CD4-positive, alpha-beta T cell (primary cell): ENCODE measurements around the gene CALML3. TPM values are rescaled to one million over a fixed set of nuclear protein-coding genes. Genes with fewer than 3 reads are reported as not detected.
A peak's percentile ranks its signal among the peaks of the same experiment; 100 is the strongest.

Experiments used
- ATAC-seq: fragments of 200-7000 bp; cut with Tn5 transposase; one replicate; pipeline ENCODE4 v1.10.0; 2022; ENCODE audit warnings: mild to moderate bottlenecking; ENCODE audit not compliant: poor library complexity
- CTCF ChIA-PET: fragments of 350-600 bp; sonication (Branson Sonifier 250); formaldehyde crosslinking; loops from one replicate; lab custom pipeline; 2021; ENCODE audit warnings: antibody characterized with exemption, inconsistent platforms; lab: Charles Lee
- POLR2A ChIA-PET: fragments of 350-600 bp; sonication (Branson Sonifier 250); formaldehyde crosslinking; loops from one replicate; lab custom pipeline; 2021; ENCODE audit warnings: antibody characterized with exemption, inconsistent platforms; lab: Charles Lee
- DNase-seq, 14 experiments: peaks; one replicate each; pipeline ENCODE4 v3.0.0-alpha.2; 2013 to 2020; ENCODE audit warnings: mixed read lengths in 2 of 14
- H3K27ac ChIP-seq, 2 donors: one replicate each; pipeline versions ENCODE4 v1.5.1 to v1.7.0; 2013; ENCODE audit warnings: low read length in 2 of 2, low read depth in 1 of 2, mild to moderate bottlenecking in 1 of 2
- H3K27me3 ChIP-seq, 2 experiments: 1 replicate in 1 of 2; 2 replicates in 1 of 2; pipeline versions ENCODE4 v1.6.1 to v1.7.0; 2013; ENCODE audit warnings: low read length in 2 of 2, control low read depth in 1 of 2, mild to moderate bottlenecking in 1 of 2, moderate library complexity in 1 of 2; ENCODE audit not compliant: insufficient read depth in 2 of 2, control insufficient read depth in 1 of 2
- H3K36me3 ChIP-seq: one replicate; pipeline ENCODE4 v1.6.1; 2013; ENCODE audit warnings: low read length, control low read depth; ENCODE audit not compliant: insufficient read depth
- H3K4me1 ChIP-seq: one replicate; pipeline ENCODE4 v1.6.1; 2013; ENCODE audit warnings: low read length, control low read depth; ENCODE audit not compliant: insufficient read depth
- H3K4me3 ChIP-seq: one replicate; pipeline ENCODE4 v1.5.1; 2013; ENCODE audit warnings: mild to moderate bottlenecking, low read length, moderate library complexity
- H3K9me3 ChIP-seq, 2 experiments: 1 replicate in 1 of 2; 2 replicates in 1 of 2; pipeline versions ENCODE4 v1.6.1 to v1.7.0; 2013; ENCODE audit warnings: low read length in 2 of 2, mild to moderate bottlenecking in 2 of 2, control low read depth in 1 of 2, moderate library complexity in 1 of 2; ENCODE audit not compliant: control insufficient read depth in 1 of 2, insufficient read depth in 1 of 2
- H3K27ac Mint-ChIP-seq: one replicate; pipeline ENCODE4 v1.8.0; 2020; ENCODE audit warnings: mixed read lengths
- H3K27me3 Mint-ChIP-seq: one replicate; pipeline ENCODE4 v1.8.0; 2021; ENCODE audit warnings: mixed read lengths
- H3K36me3 Mint-ChIP-seq: one replicate; pipeline ENCODE4 v1.8.0; 2021; ENCODE audit warnings: low read depth, mixed read lengths
- H3K4me1 Mint-ChIP-seq: one replicate; pipeline ENCODE4 v1.8.0; 2021; ENCODE audit warnings: low read depth, mixed read lengths
- H3K4me3 Mint-ChIP-seq: one replicate; pipeline ENCODE4 v1.8.0; 2020; ENCODE audit warnings: mild to moderate bottlenecking, mixed read lengths
- H3K9me3 Mint-ChIP-seq: one replicate; pipeline ENCODE4 v1.8.0; 2020; ENCODE audit warnings: mixed read lengths
- CTCF ChIP-seq: fragments of 200-600 bp; IDR thresholded peaks from one replicate; pipeline ENCODE4 v1.8.0; 2022; ENCODE audit warnings: antibody characterized with exemption, mild to moderate bottlenecking
- intact Hi-C, 2 experiments: fragments of 100-400 bp; cut with DNase I in 1 of 2; cut with micrococcal nuclease in 1 of 2; formaldehyde crosslinking; loops; one replicate each; pipeline versions ENCODE4 v1.15.1 to v1.9.0; 2023 to 2025; cut with DNase I, micrococcal nuclease
- total RNA-seq, 174 experiments: library from RNA in 2 of 174; stranded (reverse) in 2 of 174; gene quantifications; one replicate each; pipeline ENCODE4 v1.2.3 and lab custom pipeline; 2021 to 2026

Gene CALML3
- total RNA-seq, 2 experiments from 2014 or later = not detected

- intact Hi-C loops = no loop called here
- peak in 1 of 14 experiments; percentile 1 for DNase-seq
- Histone ChIP-seq H3K36me3 (no peaks in the 10 kb centered on the region), H3K27ac (no peak overlapping the region), H3K9me3 (peaks cover 3 to 6% of the 10 kb centered on the region in 2 experiments), H3K27me3 (no peaks in the 10 kb centered on the region), H3K4me1 (no peaks in the 10 kb centered on the region), H3K4me3 (no peak overlapping the region)
- no peak for TF ChIP-seq CTCF
- ChIA-PET CTCF (no interaction called here), POLR2A (no interaction called here)
- Mint-ChIP-seq H3K9me3 (no peaks in the 10 kb centered on the region), H3K4me1 (no peaks in the 10 kb centered on the region), H3K4me3 (no peak overlapping the region), H3K27me3 (no peaks in the 10 kb centered on the region), H3K36me3 (peaks cover 5% of the 10 kb centered on the region), H3K27ac (no peak overlapping the region)
- no peak for ATAC-seq
Measured at GRCh38 chr10:5536486-5537081, 11.8 kb downstream of the CALML3 start.

GRCh38 chr10:5537684-5538083 is 12.9 kb downstream of the CALML3 start:
- intact Hi-C loops = no loop called here

GRCh38 chr10:5538446-5538845 is 13.7 kb downstream of the CALML3 start:
- no peak overlapping the region for H3K4me3 ChIP-seq
- Mint-ChIP-seq H3K9me3 (peaks cover 2% of the 10 kb centered on the region), H3K27ac (no peak overlapping the region), H3K36me3 (peaks cover 9% of the 10 kb centered on the region), H3K4me1 (no peaks in the 10 kb centered on the region), H3K4me3 (no peak overlapping the region), H3K27me3 (no peaks in the 10 kb centered on the region)
- H3K9me3 ChIP-seq = peaks cover 3 to 18% of the 10 kb centered on the region in 2 experiments
- no peak for ATAC-seq
- no peaks in the 10 kb centered on the region for H3K36me3 ChIP-seq
- no peaks in the 10 kb centered on the region for H3K4me1 ChIP-seq
- DNase-seq = peak in 1 of 14 experiments; percentile 20
- no peaks in the 10 kb centered on the region for H3K27me3 ChIP-seq
- intact Hi-C loops = no loop called here
- POLR2A ChIA-PET = no interaction called here
- no peak overlapping the region for H3K27ac ChIP-seq
- no peak for TF ChIP-seq CTCF
- CTCF ChIA-PET = no interaction called here

More at GRCh38 chr10:5537684-5538083, 12.9 kb downstream of the CALML3 start:
- Histone ChIP-seq H3K27me3 (no peaks in the 10 kb centered on the region), H3K4me1 (no peaks in the 10 kb centered on the region), H3K36me3 (no peaks in the 10 kb centered on the region), H3K27ac (no peak overlapping the region), H3K9me3 (peaks cover 3 to 15% of the 10 kb centered on the region in 2 experiments), H3K4me3 (no peak overlapping the region)
- Mint-ChIP-seq H3K9me3 (peaks cover 2% of the 10 kb centered on the region), H3K27me3 (no peaks in the 10 kb centered on the region), H3K36me3 (peaks cover 9% of the 10 kb centered on the region), H3K4me1 (no peaks in the 10 kb centered on the region), H3K27ac (no peak overlapping the region), H3K4me3 (no peak overlapping the region)
- POLR2A ChIA-PET = no interaction called here
- DNase-seq (no peak), ATAC-seq (no peak)
- CTCF ChIA-PET = no interaction called here
- TF ChIP-seq CTCF = no peak
